Memory B cell (primary cell): Measurements from ENCODE around the gene PRKCZ.
A peak's percentile ranks its signal among the peaks of the same experiment; 100 is the strongest.

Experiments
- ATAC-seq: fragments of 150-1000 bp; cut with Tn5 transposase; 2 replicates; pipeline ENCODE4 v1.10.0; 2021; ENCODE audit warnings: low read depth, mild to moderate bottlenecking, moderate library complexity
- DNase-seq, 2 donors: peaks; one replicate each; pipeline ENCODE4 v3.0.0; 2022; ENCODE audit warnings: low spot score in 2 of 2
- H3K27ac Mint-ChIP-seq: one replicate; pipeline ENCODE4 v1.8.0; 2022; ENCODE audit warnings: mild to moderate bottlenecking, moderate library complexity, mixed read lengths
- H3K27me3 Mint-ChIP-seq: one replicate; pipeline ENCODE4 v1.8.0; 2022; ENCODE audit warnings: mixed read lengths
- H3K36me3 Mint-ChIP-seq: one replicate; pipeline ENCODE4 v1.8.0; 2022; ENCODE audit warnings: mild to moderate bottlenecking, mixed read lengths
- H3K4me1 Mint-ChIP-seq: one replicate; pipeline ENCODE4 v1.8.0; 2022; ENCODE audit warnings: mixed read lengths
- H3K4me3 Mint-ChIP-seq: one replicate; pipeline ENCODE4 v1.8.0; 2022; ENCODE audit warnings: mild to moderate bottlenecking, moderate library complexity, mixed read lengths
- H3K9me3 Mint-ChIP-seq: one replicate; pipeline ENCODE4 v1.8.0; 2022; ENCODE audit warnings: mixed read lengths

The PRKCZ gene

GRCh38 chr1:2215909-2216766, 165.9 kb downstream of the PRKCZ start:
- no peaks in the 10 kb centered on the region for H3K27me3 Mint-ChIP-seq
- no peaks in the 10 kb centered on the region for H3K4me1 Mint-ChIP-seq
- H3K4me3 Mint-ChIP-seq, result no peak overlapping the region
- peaks cover 3% of the 10 kb centered on the region for H3K9me3 Mint-ChIP-seq
- H3K36me3 Mint-ChIP-seq, result no peaks in the 10 kb centered on the region
- no peak for DNase-seq
- no peak overlapping the region for H3K27ac Mint-ChIP-seq
- no peak for ATAC-seq

DNA sequence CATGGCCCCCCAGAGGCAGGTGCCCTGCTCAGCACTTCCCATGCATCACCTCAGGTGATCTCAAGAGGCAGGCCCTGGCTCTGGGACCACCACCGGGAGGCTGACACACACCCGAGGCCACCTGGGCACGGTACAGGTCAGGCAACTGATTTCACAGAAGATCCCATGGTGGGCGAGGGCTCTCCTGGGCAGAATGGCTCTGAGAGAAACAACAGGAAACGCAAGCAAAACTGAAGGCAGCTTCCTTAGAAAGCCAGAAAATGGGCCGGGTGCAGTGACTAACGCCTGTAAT, 166.5 kb downstream of the PRKCZ start:
- Mint-ChIP-seq H3K36me3 (no peaks in the 10 kb centered on the region), H3K27me3 (no peaks in the 10 kb centered on the region), H3K9me3 (peaks cover 3% of the 10 kb centered on the region), H3K4me3 (no peak overlapping the region), H3K4me1 (no peaks in the 10 kb centered on the region), H3K27ac (no peak overlapping the region)
- no peak for DNase-seq
- ATAC-seq, result no peak

GRCh38 chr1:2221271-2221670, 171.1 kb downstream of the PRKCZ start:
- Mint-ChIP-seq H3K4me3 (no peak overlapping the region), H3K36me3 (no peaks in the 10 kb centered on the region), H3K27me3 (no peaks in the 10 kb centered on the region), H3K4me1 (peaks cover 5% of the 10 kb centered on the region), H3K9me3 (peaks cover 3% of the 10 kb centered on the region), H3K27ac (no peak overlapping the region)
- DNase-seq (no peak), ATAC-seq (no peak)

- DNase-seq (no peak), ATAC-seq (no peak)
- peaks cover 6% of the 10 kb centered on the region for H3K4me1 Mint-ChIP-seq
- H3K36me3 Mint-ChIP-seq, result no peaks in the 10 kb centered on the region
- H3K9me3 Mint-ChIP-seq, result no peaks in the 10 kb centered on the region
- no peak overlapping the region for H3K27ac Mint-ChIP-seq
- no peak overlapping the region for H3K4me3 Mint-ChIP-seq
- no peaks in the 10 kb centered on the region for H3K27me3 Mint-ChIP-seq
Measured at GRCh38 chr1:2224170-2224584, 174.0 kb downstream of the PRKCZ start.

GRCh38 chr1:2224631-2225428, 174.6 kb downstream of the PRKCZ start:
- ATAC-seq (no peak), DNase-seq (no peak)
- H3K4me3 Mint-ChIP-seq, result no peak overlapping the region
- H3K4me1 Mint-ChIP-seq, result peaks cover 10% of the 10 kb centered on the region
- no peaks in the 10 kb centered on the region for H3K27me3 Mint-ChIP-seq
- no peak overlapping the region for H3K27ac Mint-ChIP-seq
- H3K9me3 Mint-ChIP-seq, result no peaks in the 10 kb centered on the region
- H3K36me3 Mint-ChIP-seq, result no peaks in the 10 kb centered on the region

- no peak overlapping the region for H3K27ac Mint-ChIP-seq
- ATAC-seq (no peak), DNase-seq (no peak)
- peaks cover 22% of the 10 kb centered on the region for H3K4me1 Mint-ChIP-seq
- no peaks in the 10 kb centered on the region for H3K9me3 Mint-ChIP-seq
- H3K27me3 Mint-ChIP-seq, result no peaks in the 10 kb centered on the region
- peak overlapping the region; percentile 85 for H3K4me3 Mint-ChIP-seq
- no peaks in the 10 kb centered on the region for H3K36me3 Mint-ChIP-seq
Measured at GRCh38 chr1:2226525-2227345, 176.5 kb downstream of the PRKCZ start.

GRCh38 chr1:2227346-2228156, 177.3 kb downstream of the PRKCZ start:
- Mint-ChIP-seq H3K4me1 (peaks cover 28% of the 10 kb centered on the region), H3K4me3 (peak overlapping the region; percentile 85), H3K27ac (peak overlapping the region; percentile 69), H3K27me3 (no peaks in the 10 kb centered on the region), H3K9me3 (no peaks in the 10 kb centered on the region), H3K36me3 (no peaks in the 10 kb centered on the region)
- ATAC-seq (peak; percentile 81), DNase-seq (peak; percentile 97 to 98)

- H3K36me3 Mint-ChIP-seq, result no peaks in the 10 kb centered on the region
- no peak for DNase-seq
- H3K9me3 Mint-ChIP-seq, result no peaks in the 10 kb centered on the region
- H3K27me3 Mint-ChIP-seq, result no peaks in the 10 kb centered on the region
- H3K4me3 Mint-ChIP-seq, result peak within 1 kb of the TSS; percentile 90
- peak within 1 kb of the TSS; percentile 73 for H3K27ac Mint-ChIP-seq
- H3K4me1 Mint-ChIP-seq, result peaks cover 32% of the 10 kb centered on the region
- ATAC-seq, result no peak
Measured at GRCh38 chr1:2228157-2228594, 178.0 kb downstream of the PRKCZ start, which contains the start of gene SKI. TSS of gene SKI (plus strand) at chr1:2228319. CDS start at chr1:2228767, 448 bp downstream.

- Mint-ChIP-seq H3K4me1 (peaks cover 37% of the 10 kb centered on the region), H3K9me3 (no peaks in the 10 kb centered on the region), H3K4me3 (peak overlapping the region; percentile 90), H3K27ac (peak overlapping the region; percentile 73), H3K36me3 (no peaks in the 10 kb centered on the region), H3K27me3 (no peaks in the 10 kb centered on the region)
- peak in 1 of 2 donors; percentile 58 for DNase-seq
- ATAC-seq, result no peak
Measured at GRCh38 chr1:2228694-2229036, 178.5 kb downstream of the PRKCZ start.

DNA sequence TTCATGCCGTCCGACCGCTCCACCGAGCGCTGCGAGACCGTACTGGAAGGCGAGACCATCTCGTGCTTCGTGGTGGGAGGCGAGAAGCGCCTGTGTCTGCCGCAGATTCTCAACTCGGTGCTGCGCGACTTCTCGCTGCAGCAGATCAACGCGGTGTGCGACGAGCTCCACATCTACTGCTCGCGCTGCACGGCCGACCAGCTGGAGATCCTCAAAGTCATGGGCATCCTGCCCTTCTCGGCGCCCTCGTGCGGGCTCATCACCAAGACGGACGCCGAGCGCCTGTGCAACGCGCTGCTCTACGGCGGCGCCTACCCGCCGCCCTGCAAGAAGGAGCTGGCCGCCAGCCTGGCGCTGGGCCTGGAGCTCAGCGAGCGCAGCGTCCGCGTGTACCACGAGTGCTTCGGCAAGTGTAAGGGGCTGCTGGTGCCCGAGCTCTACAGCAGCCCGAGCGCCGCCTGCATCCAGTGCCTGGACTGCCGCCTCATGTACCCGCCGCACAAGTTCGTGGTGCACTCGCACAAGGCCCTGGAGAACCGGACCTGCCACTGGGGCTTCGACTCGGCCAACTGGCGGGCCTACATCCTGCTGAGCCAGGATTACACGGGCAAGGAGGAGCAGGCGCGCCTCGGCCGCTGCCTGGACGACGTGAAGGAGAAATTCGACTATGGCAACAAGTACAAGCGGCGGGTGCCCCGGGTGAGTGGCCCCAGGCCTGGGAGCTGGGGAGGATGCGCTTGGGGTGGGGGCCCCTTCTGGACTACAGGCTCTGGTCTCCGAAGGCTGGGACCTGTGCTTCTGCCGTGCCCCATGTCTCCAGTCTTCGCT, 179.0 kb downstream of the PRKCZ start:
- Mint-ChIP-seq H3K9me3 (no peaks in the 10 kb centered on the region), H3K36me3 (no peaks in the 10 kb centered on the region), H3K4me3 (peak overlapping the region; percentile 90), H3K27me3 (no peaks in the 10 kb centered on the region), H3K27ac (peak overlapping the region; percentile 73), H3K4me1 (peaks cover 35% of the 10 kb centered on the region)
- DNase-seq (peak; percentile 46 to 63), ATAC-seq (peak; percentile 6)

DNA sequence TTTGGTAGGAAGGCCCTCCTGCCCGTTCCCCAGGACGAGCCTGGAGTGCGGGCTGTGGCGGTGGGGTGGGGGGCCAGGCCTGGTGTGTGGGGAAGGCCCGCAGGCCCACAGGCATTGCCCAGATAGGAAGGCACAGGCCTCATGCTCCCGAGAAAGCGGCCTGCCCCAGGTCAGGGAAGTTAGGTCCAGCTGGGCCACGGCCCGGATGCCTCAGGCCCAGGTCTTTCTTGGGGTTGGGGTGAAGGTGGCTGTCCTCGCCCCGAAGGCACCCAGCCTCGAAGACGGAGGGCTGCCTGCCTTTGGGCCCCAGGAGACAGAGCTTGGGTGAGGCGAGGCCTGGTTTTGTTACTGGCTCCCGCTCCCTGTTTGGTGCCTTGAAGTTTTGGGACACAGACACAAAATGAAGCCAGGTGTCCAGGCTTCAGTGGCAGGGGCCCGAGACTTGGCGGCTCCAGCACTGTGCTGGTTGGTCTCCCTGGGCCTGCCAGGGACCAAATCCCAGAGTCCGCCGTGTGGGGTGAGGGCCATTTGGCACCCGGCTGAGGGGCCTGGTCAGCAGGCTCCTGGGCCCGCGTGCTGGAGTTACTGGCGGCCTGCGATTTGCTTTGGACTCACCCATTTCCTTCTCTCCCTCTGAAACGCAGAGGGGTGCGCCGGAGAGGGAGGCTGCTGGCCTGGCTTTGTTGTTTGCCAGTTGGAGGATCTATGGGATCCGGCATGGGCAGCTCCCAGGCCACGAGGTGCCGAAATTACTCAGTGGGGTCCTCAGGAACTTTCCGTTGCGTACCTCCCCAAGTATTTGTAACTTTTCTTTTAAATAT, 179.9 kb downstream of the PRKCZ start:
- H3K4me3 Mint-ChIP-seq, result peak overlapping the region; percentile 90
- H3K27me3 Mint-ChIP-seq, result no peaks in the 10 kb centered on the region
- ATAC-seq (no peak), DNase-seq (no peak)
- H3K9me3 Mint-ChIP-seq, result no peaks in the 10 kb centered on the region
- H3K36me3 Mint-ChIP-seq, result no peaks in the 10 kb centered on the region
- H3K27ac Mint-ChIP-seq, result peak overlapping the region; percentile 73
- H3K4me1 Mint-ChIP-seq, result peaks cover 34% of the 10 kb centered on the region
